GM21786 (cell line): ENCODE measurements around the gene ADGRD1.

ENCODE experiments used
- ATAC-seq: cut with Tn5 transposase; IDR thresholded peaks from one replicate; pipeline ENCODE4 v1.9.1; 2021; ENCODE audit not compliant: unreplicated experiment

Gene ADGRD1

DNA sequence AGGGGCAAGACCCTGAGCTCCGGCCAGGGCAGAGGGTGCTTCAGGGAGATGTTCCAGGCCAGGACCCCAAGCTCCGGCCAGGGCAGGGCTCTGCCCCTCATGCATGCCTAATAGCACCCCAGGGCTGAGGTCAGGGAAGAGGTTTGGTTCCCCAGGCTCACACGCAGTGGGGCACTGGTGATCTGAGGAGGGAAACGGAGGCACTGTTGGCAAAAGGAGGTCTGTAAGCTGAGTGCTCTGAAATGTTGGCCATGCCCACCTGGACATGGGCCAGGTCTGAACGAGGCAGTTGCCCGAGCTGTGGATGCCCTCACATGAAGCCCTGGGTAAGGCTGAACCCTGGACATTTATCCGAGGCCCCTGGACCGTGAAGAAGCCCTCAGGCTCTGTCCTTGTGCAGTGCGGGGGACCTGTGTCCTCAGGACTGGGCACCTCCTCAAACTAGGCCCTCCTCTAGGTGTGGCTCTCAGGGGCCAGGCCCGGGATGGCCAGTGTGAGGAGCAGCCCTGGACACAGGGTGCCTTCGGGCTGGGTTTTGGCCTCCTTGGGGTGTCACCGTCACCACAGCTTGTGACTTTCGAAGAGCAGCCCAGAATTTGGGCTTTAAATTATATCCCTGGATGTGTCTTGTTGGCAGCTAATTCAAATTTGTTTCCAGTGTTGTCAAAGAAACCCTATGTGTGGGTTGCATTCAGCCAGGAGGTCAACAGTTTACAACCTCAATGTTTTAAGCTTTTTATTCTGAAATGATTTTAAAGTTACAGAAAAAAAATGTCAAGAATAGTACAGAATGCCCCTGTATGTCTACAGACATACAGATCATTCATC lies 66.8 kb downstream of the ADGRD1 start:
- ATAC-seq = no peak

- no peak for ATAC-seq
These were observed 67.4 kb downstream of the ADGRD1 start for GRCh38 chr12:131021154-131021541.

- no peak for ATAC-seq
These were observed 70.3 kb downstream of the ADGRD1 start for GRCh38 chr12:131024026-131024425.

DNA sequence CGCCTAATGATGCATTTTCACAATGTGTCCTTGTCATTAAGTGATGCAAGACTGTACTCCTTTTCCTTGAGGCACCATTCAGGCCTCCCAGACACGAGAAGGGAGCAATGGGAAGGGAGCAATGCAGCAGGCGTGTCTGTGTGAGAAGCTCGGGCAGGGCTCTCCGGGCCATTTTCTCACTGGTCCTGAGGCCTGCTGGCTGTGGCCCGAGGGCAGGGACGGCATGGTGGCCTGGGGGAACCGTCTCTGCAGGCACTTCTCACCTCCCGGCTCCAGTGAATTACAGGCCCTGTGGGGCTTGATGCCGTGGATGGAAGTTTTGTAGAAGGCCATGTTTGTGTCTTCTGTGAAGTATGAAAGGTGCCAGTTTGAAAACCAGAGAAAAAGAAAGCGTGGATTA lies 71.0 kb downstream of the ADGRD1 start:
- no peak for ATAC-seq

- no peak for ATAC-seq
These were observed 71.5 kb downstream of the ADGRD1 start for GRCh38 chr12:131025234-131025633.

- ATAC-seq = no peak
These were observed 72.4 kb downstream of the ADGRD1 start for GRCh38 chr12:131025939-131026702.

DNA sequence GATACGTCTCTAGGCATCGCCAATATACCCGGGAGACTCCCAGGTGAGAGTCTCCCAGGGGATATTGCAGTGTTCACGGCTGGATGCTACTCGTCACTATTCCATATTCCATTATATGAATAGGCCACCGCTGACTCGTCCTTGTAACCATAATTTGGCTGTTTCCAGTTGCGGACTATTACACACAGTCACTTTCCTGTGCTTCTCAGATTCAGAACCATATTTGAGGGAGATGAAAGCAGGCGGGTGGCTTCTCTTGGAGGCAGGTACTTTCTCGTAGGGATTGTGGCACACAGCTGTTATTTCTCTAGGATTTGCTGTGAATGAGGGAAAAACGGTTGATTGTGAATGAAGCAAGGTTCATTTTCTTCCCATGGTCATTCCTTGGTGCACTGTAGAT lies 73.0 kb downstream of the ADGRD1 start:
- no peak for ATAC-seq

GRCh38 chr12:131027264-131027663 lies 73.6 kb downstream of the ADGRD1 start:
- ATAC-seq = no peak

DNA sequence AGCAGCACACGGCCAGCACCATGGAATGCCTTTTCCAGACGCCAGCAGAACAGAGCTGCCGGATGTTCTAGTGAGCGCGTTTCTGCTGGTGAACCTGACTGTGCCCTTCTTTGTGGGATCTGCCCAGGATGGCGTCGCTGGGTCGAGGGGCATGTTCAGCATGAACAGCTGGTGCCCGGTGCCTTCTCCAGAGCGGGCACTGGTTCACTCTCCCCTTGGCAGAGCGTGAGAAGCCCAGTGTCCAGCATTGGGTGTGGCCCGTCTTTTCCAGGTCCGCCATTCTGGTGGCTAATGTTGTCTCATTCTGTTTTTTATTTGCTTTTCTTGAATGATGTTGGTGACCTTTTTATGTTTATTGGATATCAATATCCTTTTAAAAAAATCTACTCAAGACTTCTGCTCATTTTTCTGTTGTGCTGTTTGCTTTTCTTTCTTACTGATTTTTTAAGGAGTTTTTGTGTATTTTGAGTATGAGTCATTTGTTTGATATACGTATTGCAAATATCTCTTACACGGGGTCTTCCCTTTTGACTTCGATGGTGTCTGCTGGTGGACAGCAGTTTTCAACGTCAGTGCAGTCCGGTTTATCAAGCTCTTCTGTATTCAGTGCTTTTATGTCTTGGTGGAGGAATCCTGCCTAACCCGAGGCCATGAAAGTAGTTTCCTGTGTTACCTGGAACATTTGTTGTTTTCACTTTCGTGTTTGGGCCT lies 74.3 kb downstream of the ADGRD1 start:
- no peak for ATAC-seq

GRCh38 chr12:131028587-131029338 lies 75.1 kb downstream of the ADGRD1 start:
- no peak for ATAC-seq

DNA sequence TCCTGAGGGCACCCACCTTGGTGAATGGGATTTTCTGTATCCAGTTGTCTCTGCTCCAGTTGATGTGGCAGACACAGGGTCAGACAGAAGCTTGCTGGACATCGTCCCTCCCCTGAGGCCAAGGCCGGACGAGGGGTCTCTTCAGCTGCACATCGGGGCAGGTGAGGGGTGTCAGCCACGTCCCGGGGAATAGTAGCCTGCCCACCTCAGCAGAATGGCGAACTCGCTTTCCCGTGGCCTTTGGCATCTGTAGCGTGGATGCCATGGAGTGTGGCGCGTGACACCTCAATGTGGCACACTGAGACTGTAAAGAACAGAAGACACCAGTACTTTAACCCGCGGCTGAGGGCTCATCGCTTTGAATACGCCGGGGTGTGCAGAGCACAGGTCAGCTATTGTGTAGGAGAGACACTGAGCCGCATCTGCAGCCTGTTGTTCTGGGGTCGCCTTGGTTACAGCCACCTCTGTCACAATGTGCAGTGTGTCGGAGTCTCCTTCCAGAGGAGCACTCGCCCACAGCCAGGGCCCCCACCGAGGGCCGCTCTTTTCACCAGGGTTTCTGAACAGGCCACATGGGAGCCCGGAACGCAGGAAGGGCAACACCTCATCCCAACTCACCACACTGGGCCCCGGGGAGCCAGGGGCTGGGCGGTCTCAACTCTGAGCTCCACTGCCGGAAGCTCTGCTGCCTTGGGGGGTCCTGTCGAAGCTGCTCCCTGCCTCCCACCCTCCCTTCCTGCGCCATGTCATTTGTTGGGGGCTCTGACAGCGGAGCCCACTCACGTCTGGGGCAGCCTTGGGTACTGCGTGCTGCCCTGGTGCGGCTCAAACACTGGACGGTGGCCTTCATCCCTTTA lies 77.0 kb downstream of the ADGRD1 start:
- ATAC-seq = no peak

GRCh38 chr12:131032082-131032750 lies 78.5 kb downstream of the ADGRD1 start:
- ATAC-seq = no peak

DNA sequence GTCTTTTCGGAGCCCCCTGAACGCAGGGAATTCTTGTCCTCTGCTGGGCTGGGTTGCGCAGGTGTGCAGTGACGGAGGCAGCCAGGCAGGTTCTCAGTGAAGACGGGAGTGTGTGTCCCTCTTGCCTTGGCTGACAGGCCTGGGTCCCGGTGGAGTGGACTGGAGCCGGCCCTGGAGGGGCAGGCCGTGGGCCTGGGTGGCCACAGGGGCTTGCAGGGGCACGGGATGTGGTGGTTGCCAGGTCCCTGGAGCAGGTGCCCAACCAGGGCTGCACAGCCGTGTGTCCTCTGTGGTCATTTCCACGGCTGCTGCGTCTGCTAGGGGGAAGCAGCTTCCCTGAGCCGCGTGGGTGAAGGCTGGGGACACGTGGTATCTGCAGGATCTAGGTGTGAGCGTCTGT lies 79.8 kb downstream of the ADGRD1 start:
- no peak for ATAC-seq

GRCh38 chr12:131033886-131034482 lies 80.3 kb downstream of the ADGRD1 start:
- no peak for ATAC-seq

GRCh38 chr12:131034631-131035244 lies 81.0 kb downstream of the ADGRD1 start:
- no peak for ATAC-seq

- ATAC-seq = no peak
These were observed 81.6 kb downstream of the ADGRD1 start for GRCh38 chr12:131035245-131035681.

DNA sequence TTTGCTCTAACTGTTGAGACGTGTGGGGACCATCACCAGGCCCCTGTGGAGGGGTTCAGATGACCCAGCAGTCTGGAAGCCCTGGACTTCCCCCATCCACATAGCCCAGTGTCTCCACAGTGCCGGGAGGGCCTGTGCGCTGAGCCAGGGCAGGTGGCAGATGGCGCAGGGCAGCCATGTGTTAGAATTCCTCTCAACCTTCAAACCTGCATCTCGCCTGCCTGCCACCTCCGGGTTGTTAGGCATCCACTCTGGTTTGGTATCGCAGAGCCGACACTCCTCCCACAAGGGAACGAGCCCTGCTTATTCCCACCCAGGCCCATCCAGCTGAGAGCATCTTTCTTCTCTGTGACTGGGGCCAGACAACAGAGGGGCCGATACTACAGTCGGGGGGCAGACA lies 84.5 kb downstream of the ADGRD1 start:
- ATAC-seq = no peak
